Measurements from ENCODE around the gene RNF144B. TPM values are rescaled to one million over a fixed set of nuclear protein-coding genes. Genes with fewer than 3 reads are reported as not detected.
A peak's percentile ranks its signal among the peaks of the same experiment; 100 is the strongest.

Gene RNF144B
- total and polyA plus RNA-seq, 9 of the 15 experiments (the other 6 are each of a cell fraction or from before 2014, with no cell fraction given) = 0.01 TPM; not detected in 8

DNA sequence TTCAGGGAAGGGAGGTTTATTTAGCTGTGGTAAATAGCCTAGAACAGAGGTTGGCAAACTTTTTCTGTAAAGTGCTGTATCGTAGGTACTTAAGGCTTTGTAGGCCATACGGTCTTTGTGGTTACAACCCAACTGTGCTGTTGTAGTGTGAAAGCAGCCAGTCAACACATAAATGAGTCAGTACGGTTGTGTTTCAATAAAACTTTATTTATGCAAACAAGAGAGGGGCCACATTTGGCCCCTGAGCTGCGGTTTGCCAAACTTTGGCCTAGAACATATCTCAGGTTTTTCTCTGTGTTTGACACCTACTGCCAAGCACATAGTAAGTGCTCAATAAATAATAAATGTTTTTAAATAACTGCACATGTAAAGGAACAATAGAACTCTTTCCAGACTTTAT lies 102.2 kb downstream of the RNF144B start:
- intact Hi-C loops (cut with micrococcal nuclease) = no loop called here

More for the DNA sequence above, 102.2 kb downstream of the RNF144B start:
- H3K9me3 ChIP-seq (replicated peaks; ENCODE audit: control insufficient read depth, insufficient read depth, low read depth, low read length) = no peaks in the 10 kb centered on the region
- no peak overlapping the region for H3K4me2 ChIP-seq (ENCODE audit: insufficient read depth, low read length)
- H3K4me3 ChIP-seq = no peak overlapping the region
- ATAC-seq = no peak
- in situ Hi-C loops (cut with MboI) = no loop called here
- no peak for DNase-seq (ENCODE audit: extremely low read depth in 1 of 4, low spot score in 3 of 4)
- H4K20me1 ChIP-seq (replicated peaks; ENCODE audit: control insufficient read depth, insufficient read depth, low read length) = no peaks in the 10 kb centered on the region
- H3K79me2 ChIP-seq (ENCODE audit: control insufficient read depth, insufficient read depth, low read length) = no peaks in the 10 kb centered on the region
- no peak overlapping the region for H3K9ac ChIP-seq (ENCODE audit: insufficient read depth in 1 of 2, low read depth in 2 of 2, low read length in 2 of 2)
- TF ChIP-seq, protein P1, sequence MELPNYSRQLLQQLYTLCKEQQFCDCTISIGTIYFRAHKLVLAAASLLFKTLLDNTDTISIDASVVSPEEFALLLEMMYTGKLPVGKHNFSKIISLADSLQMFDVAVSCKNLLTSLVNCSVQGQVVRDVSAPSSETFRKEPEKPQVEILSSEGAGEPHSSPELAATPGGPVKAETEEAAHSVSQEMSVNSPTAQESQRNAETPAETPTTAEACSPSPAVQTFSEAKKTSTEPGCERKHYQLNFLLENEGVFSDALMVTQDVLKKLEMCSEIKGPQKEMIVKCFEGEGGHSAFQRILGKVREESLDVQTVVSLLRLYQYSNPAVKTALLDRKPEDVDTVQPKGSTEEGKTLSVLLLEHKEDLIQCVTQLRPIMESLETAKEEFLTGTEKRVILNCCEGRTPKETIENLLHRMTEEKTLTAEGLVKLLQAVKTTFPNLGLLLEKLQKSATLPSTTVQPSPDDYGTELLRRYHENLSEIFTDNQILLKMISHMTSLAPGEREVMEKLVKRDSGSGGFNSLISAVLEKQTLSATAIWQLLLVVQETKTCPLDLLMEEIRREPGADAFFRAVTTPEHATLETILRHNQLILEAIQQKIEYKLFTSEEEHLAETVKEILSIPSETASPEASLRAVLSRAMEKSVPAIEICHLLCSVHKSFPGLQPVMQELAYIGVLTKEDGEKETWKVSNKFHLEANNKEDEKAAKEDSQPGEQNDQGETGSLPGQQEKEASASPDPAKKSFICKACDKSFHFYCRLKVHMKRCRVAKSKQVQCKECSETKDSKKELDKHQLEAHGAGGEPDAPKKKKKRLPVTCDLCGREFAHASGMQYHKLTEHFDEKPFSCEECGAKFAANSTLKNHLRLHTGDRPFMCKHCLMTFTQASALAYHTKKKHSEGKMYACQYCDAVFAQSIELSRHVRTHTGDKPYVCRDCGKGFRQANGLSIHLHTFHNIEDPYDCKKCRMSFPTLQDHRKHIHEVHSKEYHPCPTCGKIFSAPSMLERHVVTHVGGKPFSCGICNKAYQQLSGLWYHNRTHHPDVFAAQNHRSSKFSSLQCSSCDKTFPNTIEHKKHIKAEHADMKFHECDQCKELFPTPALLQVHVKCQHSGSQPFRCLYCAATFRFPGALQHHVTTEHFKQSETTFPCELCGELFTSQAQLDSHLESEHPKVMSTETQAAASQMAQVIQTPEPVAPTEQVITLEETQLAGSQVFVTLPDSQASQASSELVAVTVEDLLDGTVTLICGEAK (IDR thresholded peaks at IDR 0.05) = peak; percentile 75
- TF ChIP-seq, protein P1 (CRISPR knock-in tag; IDR thresholded peaks at IDR 0.05) = no peak
- no peak for TF ChIP-seq RFX1 (IDR thresholded peaks at IDR 0.05)
- TF ChIP-seq, protein P2, sequence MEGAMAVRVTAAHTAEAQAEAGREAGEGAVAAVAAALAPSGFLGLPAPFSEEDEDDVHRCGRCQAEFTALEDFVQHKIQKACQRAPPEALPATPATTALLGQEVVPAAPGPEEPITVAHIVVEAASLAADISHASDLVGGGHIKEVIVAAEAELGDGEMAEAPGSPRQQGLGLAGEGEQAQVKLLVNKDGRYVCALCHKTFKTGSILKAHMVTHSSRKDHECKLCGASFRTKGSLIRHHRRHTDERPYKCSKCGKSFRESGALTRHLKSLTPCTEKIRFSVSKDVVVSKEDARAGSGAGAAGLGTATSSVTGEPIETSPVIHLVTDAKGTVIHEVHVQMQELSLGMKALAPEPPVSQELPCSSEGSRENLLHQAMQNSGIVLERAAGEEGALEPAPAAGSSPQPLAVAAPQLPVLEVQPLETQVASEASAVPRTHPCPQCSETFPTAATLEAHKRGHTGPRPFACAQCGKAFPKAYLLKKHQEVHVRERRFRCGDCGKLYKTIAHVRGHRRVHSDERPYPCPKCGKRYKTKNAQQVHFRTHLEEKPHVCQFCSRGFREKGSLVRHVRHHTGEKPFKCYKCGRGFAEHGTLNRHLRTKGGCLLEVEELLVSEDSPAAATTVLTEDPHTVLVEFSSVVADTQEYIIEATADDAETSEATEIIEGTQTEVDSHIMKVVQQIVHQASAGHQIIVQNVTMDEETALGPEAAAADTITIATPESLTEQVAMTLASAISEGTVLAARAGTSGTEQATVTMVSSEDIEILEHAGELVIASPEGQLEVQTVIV (CRISPR knock-in tag; IDR thresholded peaks at IDR 0.05; ENCODE audit: borderline replicate concordance) = no peak
- no peak for TF ChIP-seq ZNF431 (CRISPR knock-in tag; IDR thresholded peaks at IDR 0.05)
- TF ChIP-seq MED1 (CRISPR knock-in tag; IDR thresholded peaks at IDR 0.05; ENCODE audit: borderline replicate concordance) = no peak
- no TSS peak for BruUV-seq (replicated peaks)
- H3K27ac ChIP-seq (ENCODE audit: extremely low read depth, low read depth, low read length) = no peak overlapping the region
- H3K9me1 ChIP-seq (ENCODE audit: control insufficient read depth, insufficient read depth, low read length) = no peaks in the 10 kb centered on the region
- WGBS (ENCODE audit: insufficient coverage, low coverage, missing lambda C conversion rate) = 0% methylated on average over 4 of the region's 4 CpGs
- H3K36me3 ChIP-seq (ENCODE audit: control insufficient read depth, insufficient read depth, low read length) = no peaks in the 10 kb centered on the region
- ChIA-PET POLR2A (no interaction called here), CTCF (ENCODE audit: low intra/inter-chr PET ratio) (no interaction called here)
- H3K27me3 ChIP-seq (ENCODE audit: control insufficient read depth in 2 of 2, insufficient read depth in 2 of 2, low read length in 2 of 2) = peaks cover 0 to 5% of the 10 kb centered on the region in 2 experiments; a peak in 1 of 5 replicates
- H2AFZ ChIP-seq (ENCODE audit: low read depth, low read length) = no peak overlapping the region
- FAIRE-seq = peak; percentile 11
- H3K4me1 ChIP-seq (replicated peaks in 1 of 2; ENCODE audit: control insufficient read depth in 2 of 2, insufficient read depth in 2 of 2, low read length in 2 of 2) = no peaks in the 10 kb centered on the region

All from K562 (cell line).